SKM-1 (cell line): Measurements from ENCODE around the gene RARB.

Experiments used
- DNase-seq: peaks from one replicate; lab custom pipeline; 2025; ENCODE audit not compliant: unreplicated experiment; lab: John Stamatoyannopoulos, UW

RARB gene

DNA sequence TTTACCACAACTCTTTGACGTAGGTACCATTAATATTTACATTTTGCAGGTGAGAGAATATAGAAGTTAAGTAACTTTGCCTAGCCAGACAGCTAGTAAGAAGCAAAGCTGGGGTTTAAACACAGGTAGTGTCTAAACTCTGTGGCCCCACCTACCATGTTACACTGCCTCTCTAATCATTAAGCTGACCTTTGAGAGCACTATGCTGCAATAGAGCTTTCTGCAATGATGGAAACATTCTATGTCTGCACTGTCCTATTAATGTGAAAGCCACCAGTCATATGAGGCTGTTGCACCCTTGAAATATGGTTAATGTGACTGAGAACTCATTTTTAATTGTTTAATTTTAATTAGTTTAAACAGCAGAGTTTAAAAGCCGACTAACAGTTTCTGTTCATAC, 6.3 kb upstream of the RARB start:
- no peak for DNase-seq

DNA sequence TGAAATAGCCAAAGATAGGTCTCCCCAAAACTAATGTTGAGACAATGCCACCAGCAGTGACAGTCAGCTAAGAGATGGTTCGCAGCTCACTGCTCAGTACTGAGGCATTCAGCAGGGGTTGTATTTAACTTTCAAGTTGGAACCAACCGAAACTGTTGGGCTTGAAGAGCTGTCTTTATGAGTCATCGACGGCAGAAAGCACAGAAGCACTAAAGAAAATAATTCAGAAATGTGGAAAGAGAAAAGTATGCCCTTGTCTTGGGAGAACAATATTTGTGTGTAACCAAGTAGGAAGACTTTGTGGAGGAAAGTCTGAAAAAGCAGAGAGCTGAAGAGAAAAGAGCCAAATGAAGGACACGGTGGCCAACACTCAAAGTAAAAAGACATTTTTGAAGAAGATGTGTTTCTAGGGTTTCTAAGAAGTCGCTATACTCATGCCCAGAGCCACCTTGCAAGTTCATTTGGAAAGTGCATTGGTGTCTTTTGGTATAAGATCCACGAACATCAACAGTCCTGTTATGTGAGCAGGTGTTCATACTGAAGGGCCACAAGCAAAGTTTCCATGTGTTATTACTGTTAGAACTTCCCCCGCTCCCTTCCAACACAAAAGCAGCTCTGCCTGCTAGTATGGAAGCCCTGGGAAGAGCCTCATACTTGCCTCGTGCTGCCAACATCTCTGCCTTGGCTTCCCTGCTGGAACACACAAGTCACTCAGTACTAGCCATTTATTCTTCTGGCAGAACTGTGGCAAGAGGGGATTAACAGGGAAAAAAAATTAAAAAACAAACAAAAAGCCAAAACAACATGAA, 4.1 kb upstream of the RARB start:
- no peak for DNase-seq

DNA sequence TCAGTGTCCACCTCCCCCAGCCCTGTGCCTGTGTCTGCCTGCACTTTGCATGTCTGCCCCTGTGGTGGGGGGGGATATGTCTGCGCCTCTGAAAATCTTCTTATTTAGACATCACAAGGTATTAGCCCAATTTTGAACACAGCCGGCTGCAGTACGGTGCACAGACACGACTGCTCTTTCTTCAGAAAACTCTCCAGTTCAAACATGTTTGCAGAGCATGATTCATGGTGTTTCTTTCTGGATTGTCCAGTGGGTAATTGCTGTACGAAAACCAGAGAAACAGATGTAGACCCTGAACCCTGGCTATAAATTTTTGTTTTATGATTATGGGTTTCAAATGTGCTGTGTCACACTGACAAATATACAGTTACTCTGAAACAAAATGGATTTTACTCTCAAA, 3.4 kb upstream of the RARB start:
- no peak for DNase-seq

DNA sequence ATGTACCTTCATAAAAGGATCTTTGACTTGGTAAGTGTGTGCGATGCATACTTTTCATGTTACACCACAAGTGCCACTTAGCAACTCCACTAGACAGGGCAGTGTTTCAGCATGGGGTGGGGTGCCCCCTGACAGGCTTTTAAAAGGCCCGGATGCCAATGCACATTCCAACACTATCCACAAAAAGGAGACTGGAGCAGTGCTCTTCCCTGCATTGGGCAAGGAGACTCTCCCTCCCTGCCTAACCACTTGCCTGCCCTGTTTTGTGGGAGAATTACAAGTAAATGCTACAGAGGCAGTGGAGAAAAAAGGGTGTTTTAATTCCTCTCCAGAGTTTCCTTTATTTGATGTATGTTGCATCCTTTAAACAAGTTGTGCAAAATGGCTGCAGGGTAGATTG, 1.7 kb upstream of the RARB start:
- DNase-seq, result no peak

DNA sequence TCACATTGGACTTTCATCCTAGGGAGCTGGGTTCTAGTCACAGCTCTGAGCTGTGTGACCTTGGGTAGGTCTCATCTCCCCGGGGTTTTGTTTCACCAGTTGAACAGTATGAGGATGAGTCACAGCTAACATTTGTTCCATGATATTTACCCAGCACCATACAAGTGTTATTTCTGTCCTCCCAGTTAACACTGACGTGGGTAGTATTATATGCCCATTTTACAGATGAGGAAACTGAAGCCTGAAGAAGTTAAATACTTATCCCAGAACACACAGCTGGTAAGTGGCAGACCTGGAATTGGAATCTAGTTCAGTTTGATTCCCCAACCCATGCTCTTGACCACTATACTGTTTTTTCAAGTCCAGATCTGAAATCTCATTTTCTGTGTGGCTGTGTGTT, 908 bp upstream of the RARB start:
- DNase-seq, result no peak

DNA sequence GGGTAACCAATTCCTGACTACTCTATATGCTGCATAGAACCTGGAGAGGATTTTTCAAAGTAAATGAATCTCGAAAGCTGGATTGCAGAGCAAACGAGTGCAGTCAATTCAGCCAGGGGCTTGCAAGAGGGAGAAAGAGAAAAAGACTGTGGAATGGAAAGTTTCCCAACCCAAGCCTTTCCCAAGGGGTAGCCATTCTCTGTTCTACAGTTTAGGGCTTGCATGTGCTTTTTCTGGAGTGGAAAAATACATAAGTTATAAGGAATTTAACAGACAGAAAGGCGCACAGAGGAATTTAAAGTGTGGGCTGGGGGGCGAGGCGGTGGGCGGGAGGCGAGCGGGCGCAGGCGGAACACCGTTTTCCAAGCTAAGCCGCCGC, 511 bp upstream of the RARB start:
- no peak for DNase-seq

DNA sequence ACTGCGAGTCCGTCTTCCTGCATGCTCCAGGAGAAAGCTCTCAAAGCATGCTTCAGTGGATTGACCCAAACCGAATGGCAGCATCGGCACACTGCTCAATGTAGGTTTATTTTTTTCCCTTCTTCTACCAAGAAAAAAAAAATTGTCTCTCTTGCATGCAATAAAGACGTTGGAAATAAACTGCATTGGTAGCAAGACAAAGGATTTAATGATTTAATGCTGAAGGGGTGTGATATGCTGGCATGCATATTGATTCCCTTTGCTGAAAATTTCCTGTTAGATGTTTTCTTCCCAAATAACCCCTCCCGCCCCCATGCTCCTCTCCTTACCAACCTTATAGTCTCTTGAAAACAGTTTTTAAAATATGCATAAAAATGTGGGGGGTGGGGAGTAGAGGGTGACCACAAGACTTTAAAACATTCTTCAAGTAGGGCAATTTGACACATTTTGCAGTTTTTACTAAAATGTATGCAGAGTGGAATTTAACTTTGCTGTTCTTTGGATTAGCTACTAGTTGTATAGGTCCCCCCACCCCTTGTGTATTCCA, 799 bp downstream of the RARB start:
- DNase-seq, result no peak

DNA sequence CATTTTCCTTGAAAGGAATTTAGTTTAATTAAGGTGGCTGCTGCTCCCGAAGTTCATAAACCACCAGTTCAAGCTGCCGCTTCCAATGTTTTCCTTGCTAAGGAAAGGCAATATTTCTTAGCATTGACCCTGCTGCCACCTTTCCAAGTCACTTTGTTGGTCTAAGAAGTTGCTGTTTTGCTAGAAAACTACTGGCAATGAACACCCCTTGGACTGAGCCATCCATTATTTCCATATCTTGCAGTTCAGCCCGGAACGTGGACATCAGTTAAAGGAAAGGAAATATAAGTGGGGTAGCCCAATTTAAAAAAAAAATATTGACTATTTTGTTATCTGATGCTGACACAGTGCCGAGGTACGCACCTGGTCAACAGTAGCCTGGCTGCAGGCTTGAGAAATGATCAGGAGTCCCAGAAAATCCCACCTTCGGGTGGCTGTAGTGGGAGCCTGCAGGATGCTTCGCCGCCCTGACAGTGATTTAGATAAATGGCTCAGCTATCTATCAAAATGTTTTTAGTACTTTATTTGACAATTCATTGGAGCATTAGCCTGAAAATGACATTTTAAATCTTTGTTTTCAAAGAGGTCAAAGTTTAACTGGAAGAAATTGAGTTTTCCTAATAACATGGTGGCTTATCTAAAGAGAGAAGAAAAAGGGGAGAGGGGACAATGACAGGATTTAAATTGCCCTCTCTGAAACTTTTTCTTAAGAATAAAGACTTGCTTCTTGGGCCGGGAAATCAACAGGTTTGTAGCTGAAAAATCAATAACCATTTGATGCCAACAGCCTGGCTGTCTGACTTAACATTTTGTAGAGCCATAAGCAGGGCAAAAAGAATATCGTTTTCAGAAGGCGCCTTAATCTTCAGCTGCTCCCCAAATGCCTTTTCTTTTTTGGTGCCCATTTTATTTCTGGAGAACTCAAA, 1.6 kb downstream of the RARB start:
- no peak for DNase-seq

DNA sequence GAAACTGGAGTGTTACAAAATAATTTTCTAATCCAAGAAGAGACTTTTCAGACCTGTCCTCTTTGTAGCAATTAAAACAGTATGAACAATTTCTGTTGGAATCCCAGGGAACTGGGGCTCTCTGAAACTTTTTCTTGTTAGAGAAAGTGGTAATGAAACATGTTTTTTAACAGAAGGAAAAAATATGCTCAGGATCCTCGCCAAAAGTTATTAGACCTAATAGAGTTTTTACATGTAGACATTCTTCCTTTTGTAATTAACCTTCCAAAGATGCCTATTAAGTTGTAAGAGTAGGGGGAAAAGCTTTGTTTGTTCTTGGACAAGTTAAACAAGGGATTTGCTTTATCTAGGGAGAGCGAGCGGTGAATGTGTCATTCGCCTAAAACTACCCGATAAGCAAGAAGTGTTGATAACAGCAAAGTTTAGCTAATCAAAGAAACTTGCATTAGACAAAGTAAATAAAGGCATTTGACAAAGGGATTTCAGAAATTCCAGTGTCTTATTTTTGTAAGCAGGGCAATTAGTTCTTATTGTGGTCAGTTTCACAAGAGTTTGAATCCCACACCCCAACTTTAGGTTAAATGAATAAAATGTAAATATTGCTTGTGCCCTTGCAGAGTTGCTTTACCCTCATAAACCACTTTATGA, 2.3 kb downstream of the RARB start:
- DNase-seq, result no peak

DNA sequence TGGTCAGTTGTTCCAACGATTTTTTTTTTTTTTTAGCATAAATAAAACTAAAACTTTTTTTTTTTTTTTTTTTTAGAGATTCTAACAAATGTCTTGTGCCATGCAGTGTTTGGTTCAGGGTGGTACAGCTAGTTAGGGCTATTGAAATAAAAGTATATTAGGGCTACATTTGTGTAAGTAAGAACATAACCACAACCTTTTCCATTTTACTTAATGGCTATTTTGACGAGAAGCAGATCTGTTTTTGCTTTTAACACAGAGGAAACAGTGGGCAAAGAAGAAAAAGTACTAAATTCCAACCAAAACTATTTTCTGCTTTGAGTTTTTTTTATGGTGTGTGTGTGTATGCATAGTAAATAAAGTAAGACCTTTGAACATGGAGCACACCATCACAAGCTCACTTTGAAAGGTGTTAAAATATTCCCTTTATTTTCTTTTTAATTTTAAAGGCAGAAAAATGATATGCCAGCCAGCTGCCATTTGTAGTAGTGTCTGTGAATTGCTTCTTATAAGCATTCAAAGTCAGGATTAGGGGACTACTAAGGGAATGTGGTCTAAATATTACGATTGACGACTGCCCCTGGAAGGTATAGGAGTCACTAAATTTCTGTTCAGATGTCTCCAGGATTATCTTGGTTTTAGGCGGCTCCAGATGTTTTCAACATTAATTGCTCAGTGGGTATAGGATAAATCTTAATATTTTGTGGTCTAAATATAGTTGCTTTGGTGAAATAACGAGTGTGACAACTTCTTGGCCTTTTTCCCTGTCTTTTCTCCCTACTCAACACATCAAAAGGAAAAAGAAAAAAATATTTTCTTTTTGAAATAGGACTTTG, 3.1 kb downstream of the RARB start:
- DNase-seq, result no peak

DNA sequence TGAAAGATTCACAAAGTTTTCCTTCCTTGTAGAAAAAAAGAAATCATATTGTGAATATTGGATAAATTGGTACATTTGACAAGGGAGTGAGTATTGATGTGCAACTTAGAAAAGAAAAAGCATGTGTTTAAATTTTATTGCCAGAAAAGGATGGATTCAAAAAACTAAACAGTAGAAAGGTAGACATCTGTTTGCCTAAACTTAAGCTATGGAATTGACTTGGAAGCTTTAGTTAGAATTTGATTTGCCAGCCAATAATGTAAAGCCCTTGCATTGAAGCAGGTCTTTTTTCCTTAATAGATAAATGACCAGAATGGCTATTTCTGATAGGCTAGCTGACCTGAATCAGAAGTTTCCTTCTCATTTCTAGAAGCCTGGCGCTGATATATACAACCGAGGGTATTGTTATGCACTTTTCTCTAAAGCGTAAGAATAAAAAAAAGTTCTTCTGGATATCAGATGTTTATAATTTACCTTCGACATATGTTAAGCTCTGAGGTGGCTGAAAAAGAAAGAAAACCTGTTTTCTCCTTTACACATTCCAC, 4.2 kb downstream of the RARB start:
- no peak for DNase-seq

DNA sequence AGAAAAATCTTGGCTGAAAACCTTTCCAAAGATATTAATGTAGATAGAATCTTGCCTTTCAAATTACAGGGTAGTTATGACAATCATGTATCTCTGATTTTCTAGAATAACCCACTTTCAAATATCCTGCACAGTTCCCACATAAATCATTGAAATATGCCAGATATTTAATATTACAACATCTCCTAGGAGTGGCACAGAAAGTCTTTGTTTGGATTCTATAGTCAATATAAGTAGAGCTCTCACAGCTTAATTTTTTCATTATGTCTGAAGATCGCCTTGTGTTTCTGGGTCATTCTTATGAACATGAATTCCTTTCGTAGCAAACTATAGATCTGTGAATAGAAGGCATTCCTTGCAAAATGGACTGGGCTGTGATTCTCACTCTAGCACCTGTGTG, 5.0 kb downstream of the RARB start:
- no peak for DNase-seq

DNA sequence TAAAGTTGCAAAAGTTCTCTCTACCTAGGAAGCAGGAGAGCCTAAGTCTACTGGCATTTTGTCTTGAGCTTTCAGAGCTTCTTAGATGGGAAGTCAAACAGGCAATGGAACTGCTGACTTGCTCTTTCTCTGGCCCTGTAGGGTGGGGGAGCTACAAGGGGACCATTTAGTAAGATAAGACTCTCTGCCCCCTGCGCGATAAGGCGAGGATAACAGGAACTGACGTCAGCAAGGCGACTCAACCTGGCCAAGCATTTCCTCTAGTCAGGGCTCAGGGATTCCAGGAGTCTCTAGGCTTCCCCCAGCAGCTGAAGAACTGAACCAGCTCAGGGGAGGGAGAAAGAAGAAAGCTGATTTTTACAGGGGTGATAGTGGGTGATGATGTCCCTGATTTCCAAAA, 5.8 kb downstream of the RARB start:
- no peak for DNase-seq

DNA sequence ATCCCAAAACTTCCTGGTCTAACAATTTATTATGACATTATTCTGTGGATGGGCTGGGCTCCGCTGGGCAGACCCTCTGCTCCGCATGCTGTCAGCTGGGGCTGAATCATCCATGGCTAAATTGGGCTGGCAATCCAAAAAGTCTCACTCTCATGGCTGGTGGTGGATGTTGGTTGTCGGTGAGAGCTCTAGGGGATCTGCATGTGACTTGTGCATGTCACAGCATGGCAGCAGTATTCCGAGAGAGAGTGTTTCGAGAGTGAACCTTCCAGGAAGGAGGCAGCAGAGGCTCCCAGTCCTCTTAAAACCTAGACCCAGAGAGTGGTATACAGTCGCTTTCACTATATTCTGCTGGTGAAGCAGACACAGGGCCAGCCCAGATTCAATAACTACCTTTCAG, 9.9 kb downstream of the RARB start:
- no peak for DNase-seq

DNA sequence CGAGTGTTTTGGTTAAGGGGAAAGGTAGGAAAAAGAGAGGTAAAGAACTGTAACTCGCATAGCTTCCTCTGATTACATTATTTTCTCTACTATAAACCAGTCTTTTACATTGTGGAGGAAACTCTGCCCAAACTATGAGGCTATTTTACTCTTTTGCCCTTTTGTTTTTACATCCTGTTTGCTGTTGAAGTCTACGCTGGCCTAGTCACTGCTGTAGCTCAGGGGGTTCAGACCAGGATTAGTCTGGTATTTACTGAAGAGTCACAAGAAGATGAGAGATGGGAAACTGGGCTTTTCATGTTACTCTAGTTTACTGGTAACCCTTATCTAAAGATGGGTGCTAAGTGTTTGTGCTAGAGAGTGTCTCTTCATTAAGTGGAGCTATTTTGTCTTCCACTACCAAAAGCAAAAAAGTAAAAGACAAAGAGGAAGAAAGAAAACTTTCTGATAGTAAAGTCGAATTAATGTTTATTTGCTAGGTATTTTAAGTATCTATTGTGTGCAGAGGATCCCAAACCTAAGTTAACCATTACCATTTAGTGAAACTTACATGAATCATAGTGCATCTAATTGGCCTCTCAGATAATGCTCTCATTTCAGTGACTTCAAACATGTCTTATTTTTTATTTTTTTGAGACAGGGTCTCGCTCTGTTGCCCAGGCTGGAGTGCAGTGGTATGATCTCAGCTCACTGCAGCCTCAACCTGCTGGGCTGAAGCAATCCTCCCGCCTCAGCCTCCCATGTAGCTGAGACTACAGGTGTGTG, 10.9 kb downstream of the RARB start:
- no peak for DNase-seq

DNA sequence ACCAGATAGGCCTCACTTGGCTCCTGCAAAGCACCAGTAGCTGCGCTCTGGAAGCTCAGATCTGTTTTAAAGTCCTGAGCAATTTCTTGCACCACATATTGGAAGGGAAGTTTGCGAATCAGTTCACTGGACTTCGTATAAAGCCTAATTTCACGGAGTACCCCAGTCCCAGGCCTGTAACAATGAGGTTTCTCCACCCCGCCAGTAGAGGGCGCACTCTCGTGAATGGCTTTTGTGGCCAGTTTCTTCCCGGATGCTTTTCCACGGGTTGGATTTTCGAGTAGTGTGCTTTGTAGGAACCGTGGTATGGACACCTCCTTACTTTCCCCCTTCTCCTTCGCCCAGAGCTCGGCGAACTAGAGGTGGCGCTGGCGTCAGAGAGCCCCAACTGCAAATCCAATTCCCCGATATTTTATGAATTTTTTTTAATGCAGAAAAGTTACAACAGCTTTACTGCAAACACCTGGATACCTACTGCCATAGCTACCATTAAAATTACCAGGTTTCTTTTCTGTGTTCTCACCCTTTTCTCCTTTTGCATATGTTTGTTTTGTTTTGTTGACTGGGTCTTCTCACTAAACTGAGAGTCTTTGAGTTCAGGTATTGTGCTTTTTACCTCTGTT, 13.3 kb downstream of the RARB start:
- peak; percentile 16 for DNase-seq

DNA sequence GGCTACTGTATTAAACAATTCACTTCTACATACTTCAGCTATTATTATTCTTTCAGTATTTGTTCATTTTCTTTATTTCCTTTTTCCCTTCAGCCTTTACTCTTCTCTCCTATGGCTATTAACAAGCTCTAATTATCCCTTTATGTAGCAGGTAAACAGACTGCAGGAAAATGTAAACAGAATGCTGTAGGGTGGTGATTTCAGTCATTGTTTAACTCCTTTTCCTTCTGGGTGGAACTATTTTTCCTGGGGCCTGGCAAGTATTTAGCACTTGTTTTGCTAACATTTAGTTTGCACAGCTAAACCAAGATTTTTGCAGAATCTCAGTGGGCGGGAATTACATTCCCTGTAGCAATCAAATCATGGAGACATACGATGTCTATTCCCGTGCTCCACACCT, 14.4 kb downstream of the RARB start:
- DNase-seq, result no peak

DNA sequence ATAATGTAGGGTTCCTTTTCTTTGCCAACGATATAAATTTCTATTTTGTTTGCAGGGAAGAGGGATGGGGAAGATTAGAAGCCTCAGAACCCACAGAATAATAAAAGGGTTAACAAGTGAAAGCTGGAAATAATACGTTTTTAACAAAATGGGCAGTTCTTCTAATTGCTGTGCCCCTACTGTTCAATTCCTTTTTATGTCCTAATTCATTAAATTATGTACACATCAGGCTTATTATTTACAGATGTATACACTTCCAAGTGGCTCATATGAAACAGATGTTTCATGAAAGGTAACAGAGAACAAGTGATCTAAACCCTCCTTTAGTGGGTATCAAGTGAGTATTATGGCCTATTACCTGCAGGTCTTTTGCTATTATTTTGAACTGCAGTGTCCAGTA, 16.2 kb downstream of the RARB start:
- no peak for DNase-seq

DNA sequence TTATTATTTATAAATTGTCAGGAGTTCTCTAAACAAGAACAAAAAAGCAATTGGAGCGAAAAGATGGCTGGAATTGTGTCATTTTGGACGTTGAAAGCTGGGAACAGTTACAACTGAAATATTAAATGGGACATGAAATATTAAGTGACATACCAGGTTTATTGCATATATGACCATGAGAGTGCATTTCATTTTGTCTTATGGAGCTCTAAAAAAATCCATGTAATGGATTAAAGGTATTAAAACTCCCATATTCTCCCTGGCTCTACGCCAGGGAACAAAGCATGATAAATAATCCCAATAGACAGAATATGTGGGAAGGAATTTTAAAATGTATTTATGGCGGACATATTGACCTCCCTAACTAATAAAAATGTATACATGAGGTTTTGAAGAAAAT, 17.7 kb downstream of the RARB start:
- DNase-seq, result no peak
